ENCODE data around the gene LRP1B.

- TF ChIP-seq CTCF (IDR thresholded peaks at IDR 0.05) (no peak), EP300 (IDR thresholded peaks at IDR 0.05) (no peak)
These were observed 363.8 kb downstream of the LRP1B start for GRCh38 chr2:141767051-141767450.

Data from esophagus muscularis mucosa (tissue), 3 donors.